Neural crest cell (in vitro differentiated cells): ENCODE results near the gene DDAH1. TPM values are rescaled to one million over a fixed set of nuclear protein-coding genes. Genes with fewer than 3 reads are reported as not detected.

Source experiments
- DNase-seq: peaks from one replicate; pipeline ENCODE4 v3.0.0; 2021; ENCODE audit warnings: low read depth, mixed read lengths, low spot score
- H3K27ac Mint-ChIP-seq: one replicate; pipeline ENCODE4 v1.8.0; 2021; ENCODE audit warnings: mild to moderate bottlenecking, mixed read lengths; ENCODE audit not compliant: unreplicated experiment
- H3K27me3 Mint-ChIP-seq: 2 replicates; pipeline ENCODE4 v1.8.0; 2021; ENCODE audit warnings: low read depth, mild to moderate bottlenecking, mixed read lengths
- H3K36me3 Mint-ChIP-seq: 2 replicates; pipeline ENCODE4 v1.8.0; 2021; ENCODE audit warnings: low read depth, mild to moderate bottlenecking, mixed read lengths
- H3K4me1 Mint-ChIP-seq: 2 replicates; pipeline ENCODE4 v1.8.0; 2021; ENCODE audit warnings: mixed read lengths
- H3K4me3 Mint-ChIP-seq: one replicate; pipeline ENCODE4 v1.8.0; 2021; ENCODE audit warnings: mild to moderate bottlenecking, mixed read lengths
- H3K9me3 Mint-ChIP-seq: 2 replicates; pipeline ENCODE4 v1.8.0; 2021; ENCODE audit warnings: mixed read lengths
- total RNA-seq: library from RNA; stranded (reverse); gene quantifications from 2 replicates; pipeline ENCODE4 v1.2.1, GENCODE V29; 2021
- TF ChIP-seq, protein P1 (sequence below): fragments of 200-600 bp; sonication (generic); conservative IDR thresholded peaks from 2 replicates; pipeline ENCODE4 v1.5.0; 2021; ENCODE audit warnings: antibody characterized with exemption, mild to moderate bottlenecking

Gene DDAH1
- total RNA-seq, 1 donor from 2014 or later, result 22.3 TPM

GRCh38 chr1:85453640-85454194 is 11.2 kb downstream of the DDAH1 start:
- DNase-seq, result no peak
- peaks cover 3% of the 10 kb centered on the region for H3K36me3 Mint-ChIP-seq
- H3K4me1 Mint-ChIP-seq, result peaks cover 4% of the 10 kb centered on the region
- no peak overlapping the region for H3K4me3 Mint-ChIP-seq
- TF ChIP-seq, protein P1, sequence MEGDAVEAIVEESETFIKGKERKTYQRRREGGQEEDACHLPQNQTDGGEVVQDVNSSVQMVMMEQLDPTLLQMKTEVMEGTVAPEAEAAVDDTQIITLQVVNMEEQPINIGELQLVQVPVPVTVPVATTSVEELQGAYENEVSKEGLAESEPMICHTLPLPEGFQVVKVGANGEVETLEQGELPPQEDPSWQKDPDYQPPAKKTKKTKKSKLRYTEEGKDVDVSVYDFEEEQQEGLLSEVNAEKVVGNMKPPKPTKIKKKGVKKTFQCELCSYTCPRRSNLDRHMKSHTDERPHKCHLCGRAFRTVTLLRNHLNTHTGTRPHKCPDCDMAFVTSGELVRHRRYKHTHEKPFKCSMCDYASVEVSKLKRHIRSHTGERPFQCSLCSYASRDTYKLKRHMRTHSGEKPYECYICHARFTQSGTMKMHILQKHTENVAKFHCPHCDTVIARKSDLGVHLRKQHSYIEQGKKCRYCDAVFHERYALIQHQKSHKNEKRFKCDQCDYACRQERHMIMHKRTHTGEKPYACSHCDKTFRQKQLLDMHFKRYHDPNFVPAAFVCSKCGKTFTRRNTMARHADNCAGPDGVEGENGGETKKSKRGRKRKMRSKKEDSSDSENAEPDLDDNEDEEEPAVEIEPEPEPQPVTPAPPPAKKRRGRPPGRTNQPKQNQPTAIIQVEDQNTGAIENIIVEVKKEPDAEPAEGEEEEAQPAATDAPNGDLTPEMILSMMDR, result no peak
- H3K27ac Mint-ChIP-seq, result no peak overlapping the region
- H3K9me3 Mint-ChIP-seq, result no peaks in the 10 kb centered on the region
- no peaks in the 10 kb centered on the region for H3K27me3 Mint-ChIP-seq

DNA sequence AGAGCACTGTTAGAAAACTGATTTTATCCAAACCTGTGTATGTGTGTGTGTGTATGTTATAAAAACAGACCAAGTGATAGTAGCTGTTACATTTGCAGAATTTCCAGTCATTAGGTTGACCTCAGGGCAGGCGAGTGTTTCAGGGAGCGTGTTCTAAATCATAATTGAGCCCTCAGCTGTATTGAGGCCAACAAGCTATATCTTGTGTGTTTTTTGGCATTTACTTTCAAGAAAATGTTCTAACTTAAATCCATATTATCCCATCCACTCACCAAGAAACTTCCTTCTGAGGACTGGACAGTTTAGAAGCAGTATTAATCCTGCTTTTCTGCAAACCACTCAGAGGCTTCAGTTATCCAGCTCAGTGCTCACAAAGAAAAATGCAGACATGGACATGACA is 12.0 kb downstream of the DDAH1 start:
- Mint-ChIP-seq H3K27me3 (no peaks in the 10 kb centered on the region), H3K36me3 (peaks cover 3% of the 10 kb centered on the region), H3K9me3 (no peaks in the 10 kb centered on the region), H3K27ac (no peak overlapping the region), H3K4me1 (peaks cover 11% of the 10 kb centered on the region), H3K4me3 (no peak overlapping the region)
- DNase-seq, result no peak
- TF ChIP-seq, protein P1, result no peak

DNA sequence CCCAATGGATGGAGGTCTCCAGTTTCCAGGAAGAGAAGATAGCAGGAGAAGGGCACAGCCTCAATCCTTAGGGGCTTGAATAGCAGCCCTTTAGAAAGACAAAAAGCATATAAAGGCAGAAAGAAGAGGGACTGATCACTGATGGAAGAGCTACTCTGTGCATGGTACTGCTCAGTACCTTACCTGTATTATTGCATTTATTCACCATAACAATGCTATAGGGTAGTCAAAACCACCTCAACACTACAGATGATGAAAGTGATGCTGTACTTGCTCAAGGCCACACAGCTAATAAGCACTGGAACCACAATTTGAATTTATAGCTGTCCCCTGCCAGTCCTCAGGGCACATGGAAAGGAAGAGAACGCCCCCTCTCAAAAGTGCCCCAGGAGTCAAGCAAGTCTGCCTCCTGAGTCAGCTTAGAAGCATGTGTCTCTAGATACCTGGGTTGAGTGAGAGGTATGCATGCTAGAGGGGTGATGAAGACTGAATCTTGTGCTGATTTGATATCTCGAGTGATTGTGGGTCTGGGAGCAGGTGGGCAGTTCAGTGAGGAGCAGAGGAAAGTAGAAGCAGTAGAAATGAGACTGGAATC is 13.6 kb downstream of the DDAH1 start:
- H3K9me3 Mint-ChIP-seq, result no peaks in the 10 kb centered on the region
- H3K27ac Mint-ChIP-seq, result no peak overlapping the region
- H3K27me3 Mint-ChIP-seq, result no peaks in the 10 kb centered on the region
- DNase-seq, result no peak
- peaks cover 3% of the 10 kb centered on the region for H3K36me3 Mint-ChIP-seq
- peaks cover 26% of the 10 kb centered on the region for H3K4me1 Mint-ChIP-seq
- no peak overlapping the region for H3K4me3 Mint-ChIP-seq
- TF ChIP-seq, protein P1, result no peak

DNA sequence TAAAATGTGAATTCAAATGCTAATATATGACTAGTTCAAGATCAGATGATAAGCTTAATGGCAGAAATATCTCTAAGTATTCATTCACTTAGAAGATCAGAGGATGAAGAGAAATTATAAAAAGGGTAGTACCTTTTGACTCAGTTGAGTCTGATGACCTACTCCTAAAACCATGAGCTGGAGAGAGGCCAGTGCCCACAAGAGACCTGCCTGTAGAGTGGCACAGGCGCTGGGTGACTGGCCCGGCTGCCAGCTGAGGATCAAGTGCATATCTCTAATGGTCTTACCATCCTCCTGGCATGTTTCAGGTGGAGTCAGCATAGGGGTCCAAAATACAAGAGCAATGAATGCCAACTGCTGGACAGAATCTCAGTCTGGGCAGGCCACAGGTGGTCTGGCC is 14.1 kb downstream of the DDAH1 start:
- no peak overlapping the region for H3K4me3 Mint-ChIP-seq
- TF ChIP-seq, protein P1, result no peak
- H3K27me3 Mint-ChIP-seq, result no peaks in the 10 kb centered on the region
- H3K27ac Mint-ChIP-seq, result no peak overlapping the region
- no peaks in the 10 kb centered on the region for H3K9me3 Mint-ChIP-seq
- peaks cover 3% of the 10 kb centered on the region for H3K36me3 Mint-ChIP-seq
- peaks cover 26% of the 10 kb centered on the region for H3K4me1 Mint-ChIP-seq
- DNase-seq, result no peak

GRCh38 chr1:85449356-85449755 is 15.6 kb downstream of the DDAH1 start:
- H3K4me1 Mint-ChIP-seq, result peaks cover 26% of the 10 kb centered on the region
- no peak overlapping the region for H3K27ac Mint-ChIP-seq
- no peak for DNase-seq
- peaks cover 6% of the 10 kb centered on the region for H3K36me3 Mint-ChIP-seq
- H3K4me3 Mint-ChIP-seq, result no peak overlapping the region
- peaks cover 7% of the 10 kb centered on the region for H3K9me3 Mint-ChIP-seq
- TF ChIP-seq, protein P1, result no peak
- H3K27me3 Mint-ChIP-seq, result no peaks in the 10 kb centered on the region
